Measurements from ENCODE around the gene CLDN9. TPM values are rescaled to one million over a fixed set of nuclear protein-coding genes. Genes with fewer than 3 reads are reported as not detected.

The CLDN9 gene
- total RNA-seq, 1 donor from 2014 or later = 0.05 TPM

- no peak for DNase-seq (ENCODE audit: low read depth)
Observed at GRCh38 chr16:3017794-3018506, 5.2 kb downstream of the CLDN9 start, which contains the start of gene CLDN6. Gene CLDN6 (minus strand): TSS chr16:3018183. CDS start chr16:3016021, 2,162 bp downstream.

DNA sequence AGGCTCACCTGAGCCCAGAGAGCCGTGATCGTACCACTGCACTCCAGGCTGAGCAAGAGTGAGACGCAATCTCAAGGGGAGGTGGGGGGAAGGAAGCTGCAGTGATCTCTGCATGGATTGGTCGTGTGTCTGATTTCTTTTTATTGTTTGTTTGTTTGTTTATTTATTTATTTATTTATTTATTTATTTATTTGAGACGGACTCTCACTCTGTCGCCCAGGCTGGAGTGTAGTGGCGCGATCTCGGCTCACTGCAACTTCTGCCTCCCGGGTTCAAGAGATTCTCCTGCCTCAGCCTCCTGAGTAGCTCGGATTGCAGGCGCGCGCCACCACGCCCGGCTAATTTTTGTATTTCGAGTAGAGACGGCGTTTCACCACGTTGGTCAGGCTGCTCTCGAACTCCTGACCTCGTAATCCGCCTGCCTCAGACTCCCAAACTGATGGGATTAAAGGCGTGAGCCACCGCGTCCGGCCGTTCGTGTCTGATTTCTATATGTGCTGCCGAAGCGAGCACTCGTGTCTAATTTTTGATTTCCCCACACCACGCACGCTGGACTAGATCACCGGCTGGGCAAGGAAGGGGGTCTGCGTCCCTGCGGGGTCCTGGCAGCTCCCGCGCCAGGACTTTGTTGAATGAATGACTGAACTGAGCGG is 7.0 kb downstream of the CLDN9 start:
- DNase-seq (ENCODE audit: low read depth) = no peak

DNA sequence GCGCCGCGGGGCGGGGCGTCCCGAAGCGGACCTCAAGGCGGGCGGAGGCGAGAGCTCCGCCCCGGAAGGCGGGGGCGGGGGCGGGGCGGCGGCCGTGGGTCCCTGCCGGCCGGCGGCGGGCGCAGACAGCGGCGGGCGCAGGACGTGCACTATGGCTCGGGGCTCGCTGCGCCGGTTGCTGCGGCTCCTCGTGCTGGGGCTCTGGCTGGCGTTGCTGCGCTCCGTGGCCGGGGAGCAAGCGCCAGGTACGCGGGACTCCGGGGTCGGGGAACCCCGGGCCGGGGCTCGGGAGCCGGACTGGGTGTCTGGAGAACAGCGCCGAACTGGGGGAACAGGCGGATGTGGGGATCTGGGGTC is 7.5 kb downstream of the CLDN9 start, which contains the start of gene TNFRSF12A:
TSS of gene TNFRSF12A (plus strand) at position 122 of the 357 bp plus-strand sequence. CDS start at position 152, 30 bp downstream.
- DNase-seq (ENCODE audit: low read depth) = peak; percentile 79

DNA sequence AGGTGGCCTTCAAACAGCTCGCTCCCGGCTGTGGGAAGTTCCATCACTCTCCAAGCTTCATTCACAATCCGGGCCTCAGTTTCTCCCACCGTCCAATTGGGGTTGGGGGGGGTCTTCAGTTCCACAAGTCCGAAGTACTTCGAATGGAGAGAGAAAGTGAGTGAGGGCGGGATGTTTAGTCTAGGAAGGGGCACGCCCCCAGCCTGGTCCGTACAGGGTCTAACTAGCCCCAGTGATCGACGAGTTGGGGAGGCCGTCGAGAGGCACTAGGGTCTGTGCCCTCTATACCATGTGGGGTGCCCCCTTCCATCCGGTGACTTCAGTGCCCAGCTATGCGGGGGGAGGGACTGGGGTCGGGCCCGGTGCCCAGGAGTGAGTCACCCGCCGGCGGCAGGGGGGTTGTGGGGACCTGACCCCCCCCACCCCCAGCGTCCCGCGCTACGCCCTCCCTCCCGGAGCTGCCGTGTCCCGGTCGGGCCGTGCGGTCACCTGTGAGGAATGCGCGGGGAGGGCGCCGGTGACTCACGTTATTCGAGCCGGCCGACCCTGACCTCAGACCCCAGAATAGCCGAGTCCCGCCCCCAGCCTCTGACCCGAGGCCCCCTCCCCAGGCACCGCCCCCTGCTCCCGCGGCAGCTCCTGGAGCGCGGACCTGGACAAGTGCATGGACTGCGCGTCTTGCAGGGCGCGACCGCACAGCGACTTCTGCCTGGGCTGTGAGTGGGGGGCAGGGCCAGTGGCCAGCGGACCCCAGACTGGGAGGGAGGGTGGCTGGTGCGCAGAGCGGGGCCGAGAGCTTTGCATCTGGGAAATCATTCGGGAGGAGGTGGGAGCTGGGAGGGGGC is 8.1 kb downstream of the CLDN9 start:
- peak; percentile 91 for DNase-seq (ENCODE audit: low read depth)

- peak; percentile 98 for DNase-seq (ENCODE audit: low read depth)
Observed at GRCh38 chr16:3021449-3022207, 8.9 kb downstream of the CLDN9 start.

GRCh38 chr16:3022208-3022683 is 9.5 kb downstream of the CLDN9 start:
- peak; percentile 96 for DNase-seq (ENCODE audit: low read depth)

GRCh38 chr16:3022684-3023414 is 10.1 kb downstream of the CLDN9 start:
- peak; percentile 90 for DNase-seq (ENCODE audit: low read depth)

GRCh38 chr16:3023415-3023668 is 10.6 kb downstream of the CLDN9 start:
- DNase-seq (ENCODE audit: low read depth) = peak; percentile 90

- peak; percentile 98 for DNase-seq (ENCODE audit: low read depth)
Observed at GRCh38 chr16:3023669-3024478, 11.2 kb downstream of the CLDN9 start, which contains the start of the genes HCFC1R1 and THOC6. Gene HCFC1R1 (minus strand): TSS chr16:3023942. CDS start chr16:3023941, 1 bp downstream. Gene THOC6 (plus strand): TSS chr16:3024035. CDS start chr16:3024327, 292 bp downstream.

GRCh38 chr16:3025032-3026002 is 12.6 kb downstream of the CLDN9 start:
- DNase-seq (ENCODE audit: low read depth) = no peak

- DNase-seq (ENCODE audit: low read depth) = no peak
Observed at GRCh38 chr16:3026003-3026378, 13.3 kb downstream of the CLDN9 start.

GRCh38 chr16:3026609-3027488 is 14.1 kb downstream of the CLDN9 start:
- no peak for DNase-seq (ENCODE audit: low read depth)

GRCh38 chr16:3027489-3027795 is 14.7 kb downstream of the CLDN9 start:
- peak; percentile 20 for DNase-seq (ENCODE audit: low read depth)

DNA sequence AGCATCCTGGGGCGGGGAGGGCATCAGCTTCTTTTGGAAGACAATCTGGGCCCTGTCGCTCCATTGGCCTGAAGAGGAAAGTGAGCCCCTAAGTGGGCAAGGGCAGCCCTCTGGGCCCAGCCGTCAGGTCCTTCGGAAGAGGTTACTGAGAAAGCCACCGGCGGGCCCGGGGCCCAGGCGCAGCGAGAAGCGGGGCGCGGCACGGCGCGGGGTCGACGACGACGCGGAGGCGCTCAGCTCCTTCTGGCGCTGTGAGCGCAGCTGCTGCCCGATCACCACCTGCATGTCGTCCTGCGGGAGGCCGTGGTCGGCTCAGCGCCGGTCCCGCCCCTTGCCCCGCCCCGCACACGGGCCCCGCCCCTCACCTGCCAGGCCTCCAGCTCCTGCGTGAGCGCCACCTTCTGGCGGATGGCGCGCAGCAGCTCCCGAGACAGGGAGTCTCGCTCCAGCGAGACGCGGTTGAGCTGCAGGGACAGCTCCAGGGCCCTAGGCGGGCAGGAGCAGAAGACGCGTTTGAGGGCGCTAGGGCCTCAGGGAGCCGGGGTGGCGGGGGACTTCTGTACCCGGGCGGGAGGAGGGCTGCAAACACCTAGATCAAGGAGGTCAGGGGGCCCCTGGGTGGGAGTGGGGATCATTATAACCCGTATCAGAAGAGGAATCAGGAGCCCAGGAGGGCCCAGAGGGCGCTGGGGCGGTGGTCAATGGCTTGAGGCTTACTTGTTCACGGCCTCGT is 15.4 kb downstream of the CLDN9 start:
- no peak for DNase-seq (ENCODE audit: low read depth)

- DNase-seq (ENCODE audit: low read depth) = no peak
Observed at GRCh38 chr16:3028716-3029319, 16.1 kb downstream of the CLDN9 start.
